Keratinocyte (primary cell): ENCODE measurements around the gene KRT2. TPM values are rescaled to one million over a fixed set of nuclear protein-coding genes. Genes with fewer than 3 reads are reported as not detected.

Experiments
- DNase-seq: peaks from one replicate; pipeline ENCODE4 v3.0.0-alpha.2; 2011; ENCODE audit warnings: low read depth, missing footprints, low spot score
- FAIRE-seq: peaks from 2 replicates; lab custom pipeline; 2011; peaks lifted over from hg19 to GRCh38; lab: Jason Lieb, UNC
- H2AFZ ChIP-seq: 2 replicates; pipeline ENCODE4 v1.6.0; 2012; ENCODE audit warnings: low read length, control low read depth, inconsistent platforms; ENCODE audit not compliant: control insufficient read depth
- H3K27ac ChIP-seq: 2 replicates; pipeline ENCODE4 v1.5.1; 2011; ENCODE audit warnings: low read length; ENCODE audit not compliant: control insufficient read depth, insufficient read depth
- H3K27me3 ChIP-seq: 3 replicates; pipeline ENCODE4 v1.6.0; 2011; ENCODE audit warnings: low read length; ENCODE audit not compliant: control insufficient read depth, insufficient read depth; ENCODE audit errors: extremely low read depth
- H3K36me3 ChIP-seq, 2 experiments: 2 replicates in 1 of 2; 3 replicates in 1 of 2; pipeline ENCODE4 v1.5.1; 2011; ENCODE audit warnings: low read length in 2 of 2, mild to moderate bottlenecking in 1 of 2; ENCODE audit not compliant: control insufficient read depth in 2 of 2, insufficient read depth in 2 of 2; ENCODE audit errors: extremely low read depth in 1 of 2
- H3K4me1 ChIP-seq: 3 replicates; pipeline ENCODE4 v1.5.1; 2011; ENCODE audit warnings: low read length; ENCODE audit not compliant: control insufficient read depth, insufficient read depth; ENCODE audit errors: extremely low read depth
- H3K4me2 ChIP-seq: 3 replicates; pipeline ENCODE4 v1.6.0; 2011; ENCODE audit warnings: low read depth, low read length; ENCODE audit not compliant: control insufficient read depth, insufficient read depth; ENCODE audit errors: extremely low read depth
- H3K4me3 ChIP-seq, 3 experiments: fragments of 200-600 bp in 1 of 3; sonication (generic) in 1 of 3; 2 replicates in 2 of 3; 3 replicates in 1 of 3; pipeline ENCODE4 v1.5.1; 2011 to 2016; ENCODE audit warnings: low read length in 3 of 3, mild to moderate bottlenecking in 3 of 3, control low read depth in 2 of 3, inconsistent platforms in 1 of 3, low read depth in 1 of 3, mixed read lengths in 1 of 3, mixed run types in 1 of 3, moderate library complexity in 1 of 3; ENCODE audit not compliant: control insufficient read depth in 2 of 3, insufficient read depth in 2 of 3; ENCODE audit errors: extremely low read depth in 1 of 3
- H3K79me2 ChIP-seq: 2 replicates; pipeline ENCODE4 v1.6.0; 2012; ENCODE audit warnings: low read length; ENCODE audit not compliant: control insufficient read depth, insufficient read depth
- H3K9ac ChIP-seq: 3 replicates; pipeline ENCODE4 v1.6.0; 2011; ENCODE audit warnings: low read length; ENCODE audit not compliant: control insufficient read depth, insufficient read depth; ENCODE audit errors: extremely low read depth
- H3K9me1 ChIP-seq: 3 replicates; pipeline ENCODE4 v1.6.0; 2011; ENCODE audit warnings: low read length; ENCODE audit not compliant: control insufficient read depth, insufficient read depth; ENCODE audit errors: extremely low read depth
- H3K9me3 ChIP-seq: 2 replicates; pipeline ENCODE4 v1.5.1; 2012; ENCODE audit warnings: low read depth, low read length; ENCODE audit not compliant: control insufficient read depth
- H4K20me1 ChIP-seq: 3 replicates; pipeline ENCODE4 v1.6.0; 2011; ENCODE audit warnings: low read length; ENCODE audit not compliant: control insufficient read depth, insufficient read depth; ENCODE audit errors: extremely low read depth
- CTCF ChIP-seq, 3 experiments: IDR thresholded peaks in 1 of 3; conservative IDR thresholded peaks in 1 of 3; optimal IDR thresholded peaks in 1 of 3; 2 replicates in 2 of 3; 3 replicates in 1 of 3; pipeline versions ENCODE3 to v1.5.1; 2011; ENCODE audit warnings: low read length in 3 of 3, mild to moderate bottlenecking in 3 of 3, moderate library complexity in 2 of 3, control low read depth in 1 of 3, inconsistent platforms in 1 of 3; ENCODE audit not compliant: insufficient read depth in 2 of 3; ENCODE audit errors: extremely low read depth in 1 of 3
- EZH2 ChIP-seq: IDR thresholded peaks from one replicate; pipeline ENCODE4 v1.6.1; 2012; ENCODE audit warnings: inconsistent platforms, mild to moderate bottlenecking, low read length, moderate library complexity
- dilution Hi-C: fragments of 300-500 bp; cut with MboI; formaldehyde crosslinking; loops from one replicate; pipeline ENCODE4 v1.7.0; 2020; ENCODE audit warnings: low sequenced_read_pairs; ENCODE audit not compliant: extremely low pct_ligation_motif_present
- polyA plus RNA-seq, 5 experiments: library from polyadenylated mRNA; depleted of rRNA in 3 of 5; stranded (reverse) in 3 of 5; stranded (forward) in 1 of 5; unstranded in 1 of 5; fragments of >200 nt; gene quantifications; 1 replicate in 1 of 5; 2 replicates in 3 of 5; 3 replicates in 1 of 5; pipeline versions ENCODE4 v1.2.1 to v1.2.3, GENCODE V29; 2011 to 2012; ENCODE audit warnings: missing spikeins in 2 of 5, low read depth in 1 of 5, low replicate concordance in 1 of 5

Gene KRT2
- polyA plus RNA-seq, 1 donor (not counting 4 experiments of a cell fraction or from before 2014, with no cell fraction given): 0.69 TPM

- H3K4me3 ChIP-seq: no peak overlapping the region
- peaks cover 16% of the 10 kb centered on the region for H3K27me3 ChIP-seq
- no peaks in the 10 kb centered on the region for H4K20me1 ChIP-seq
- H3K4me2 ChIP-seq: no peak overlapping the region
- DNase-seq: no peak
- no peaks in the 10 kb centered on the region for H3K79me2 ChIP-seq
- H3K27ac ChIP-seq: no peak overlapping the region
- H3K4me1 ChIP-seq: peaks cover 6% of the 10 kb centered on the region
- no peak overlapping the region for H3K9ac ChIP-seq
- TF ChIP-seq EZH2 (no peak), CTCF (optimal IDR thresholded peaks at IDR 0.05 in 1 of 3, IDR thresholded peaks at IDR 0.05 in 1 of 3, conservative IDR thresholded peaks at IDR 0.05 in 1 of 3; ENCODE audit: extremely low read depth in 1 of 3, insufficient read depth in 2 of 3, low read length in 3 of 3) (no peak)
- H2AFZ ChIP-seq: no peak overlapping the region
- no peak for FAIRE-seq
- dilution Hi-C loops: no loop called here
- no peaks in the 10 kb centered on the region for H3K9me3 ChIP-seq
- no peaks in the 10 kb centered on the region for H3K36me3 ChIP-seq
- no peaks in the 10 kb centered on the region for H3K9me1 ChIP-seq
Measured at GRCh38 chr12:52663420-52663819, 11.4 kb upstream of the KRT2 start.

DNA sequence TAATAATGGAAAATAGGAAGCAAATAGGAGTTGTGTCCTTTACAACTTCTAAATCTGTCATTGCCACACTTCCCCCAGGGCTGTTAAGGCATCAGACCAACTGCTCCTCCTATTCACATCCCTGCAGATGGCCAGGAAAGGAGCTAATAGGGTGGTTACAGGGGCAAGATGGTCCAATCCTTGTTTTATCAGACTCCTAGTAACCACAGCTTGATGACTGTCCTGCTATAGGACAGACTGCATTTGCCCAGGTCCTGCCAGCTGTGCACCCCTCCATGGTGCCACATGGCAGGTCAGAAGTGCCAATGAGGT is 10.9 kb upstream of the KRT2 start:
- Histone ChIP-seq H2AFZ (no peak overlapping the region), H3K27me3 (peaks cover 16% of the 10 kb centered on the region), H3K36me3 (no peaks in the 10 kb centered on the region), H3K9ac (no peak overlapping the region), H3K27ac (no peak overlapping the region), H3K4me2 (no peak overlapping the region), H4K20me1 (no peaks in the 10 kb centered on the region), H3K9me3 (no peaks in the 10 kb centered on the region), H3K4me1 (peaks cover 6% of the 10 kb centered on the region), H3K79me2 (no peaks in the 10 kb centered on the region), H3K9me1 (no peaks in the 10 kb centered on the region), H3K4me3 (no peak overlapping the region)
- no peak for FAIRE-seq
- dilution Hi-C loops: no loop called here
- TF ChIP-seq EZH2 (no peak), CTCF (optimal IDR thresholded peaks at IDR 0.05 in 1 of 3, IDR thresholded peaks at IDR 0.05 in 1 of 3, conservative IDR thresholded peaks at IDR 0.05 in 1 of 3; ENCODE audit: extremely low read depth in 1 of 3, insufficient read depth in 2 of 3, low read length in 3 of 3) (no peak)
- DNase-seq: no peak
